Measurements from ENCODE around the gene RINT1.
"Not testable (repeated sequence)": the region's sequence is repeated elsewhere in the genome, so short reads cannot be mapped to it uniquely, and the experiment has no call there.

The RINT1 gene

GRCh38 chr7:105512415-105512814 lies 19.6 kb upstream of the RINT1 start:
- Histone ChIP-seq H3K79me2 (ENCODE audit: insufficient read depth, low read depth) (peaks cover 73% of the 10 kb centered on the region), H3K27ac (peak overlapping the region; percentile 56; the same call in 1 of the 2 replicates), H3K4me3 (IDR thresholded peaks at IDR 0.05; ENCODE audit: insufficient read depth, low read depth, low read length) (no peak overlapping the region), H3K4me2 (peak overlapping the region; percentile 73), H3K36me3 (ENCODE audit: insufficient read depth) (no peaks in the 10 kb centered on the region), H3K27me3 (ENCODE audit: insufficient read depth, low read depth) (no peaks in the 10 kb centered on the region), H3K9ac (peak overlapping the region; percentile 10; the same call in 1 of the 2 replicates), H2AFZ (ENCODE audit: low read depth) (no peak overlapping the region), H3K4me1 (ENCODE audit: low read depth, poor library complexity, severe bottlenecking) (peaks cover 34% of the 10 kb centered on the region), H4K20me1 (ENCODE audit: insufficient read depth) (peaks cover 13% of the 10 kb centered on the region)
- TF ChIP-seq CTCF (conservative IDR thresholded peaks at IDR 0.05; ENCODE audit: low read depth, low read length): no peak

DNA sequence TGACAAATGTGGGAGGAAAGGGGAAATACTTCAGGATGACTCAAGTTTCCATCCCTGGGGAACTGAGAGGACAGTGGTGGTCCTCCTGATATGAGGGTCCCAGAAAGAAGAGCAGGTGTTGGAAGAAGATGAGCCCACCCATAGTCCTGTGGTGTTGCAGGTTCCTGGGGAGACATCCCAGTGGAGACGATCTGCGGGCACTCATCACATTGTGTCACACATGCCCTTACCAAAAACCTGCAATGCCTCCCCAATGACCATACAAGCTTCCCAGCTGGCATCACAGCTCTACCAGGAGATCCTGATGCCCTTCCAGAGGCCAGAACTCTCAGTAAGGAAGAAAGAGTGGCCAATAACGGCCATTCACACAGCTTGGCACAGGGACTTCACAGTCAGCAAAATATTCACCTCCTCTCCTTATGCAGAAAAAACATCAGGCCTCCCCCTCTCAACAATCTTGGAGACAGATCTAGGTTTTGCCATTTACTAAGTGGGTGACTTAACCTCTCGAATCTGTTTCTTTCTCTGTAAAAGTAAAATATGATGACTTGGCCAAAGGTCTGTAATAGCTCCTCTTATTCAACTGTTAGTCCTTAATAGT lies 19.0 kb upstream of the RINT1 start:
- peaks cover 79% of the 10 kb centered on the region for H3K79me2 ChIP-seq (ENCODE audit: insufficient read depth, low read depth)
- H3K27ac ChIP-seq: peak overlapping the region; percentile 56; the same call in 1 of the 2 replicates
- no peaks in the 10 kb centered on the region for H3K36me3 ChIP-seq (ENCODE audit: insufficient read depth)
- H3K4me1 ChIP-seq (ENCODE audit: low read depth, poor library complexity, severe bottlenecking): peaks cover 34% of the 10 kb centered on the region
- H3K9ac ChIP-seq: no peak overlapping the region
- H3K4me2 ChIP-seq: peak overlapping the region; percentile 73
- no peak for TF ChIP-seq CTCF (conservative IDR thresholded peaks at IDR 0.05; ENCODE audit: low read depth, low read length)
- H3K27me3 ChIP-seq (ENCODE audit: insufficient read depth, low read depth): no peaks in the 10 kb centered on the region
- no peak overlapping the region for H2AFZ ChIP-seq (ENCODE audit: low read depth)
- no peak overlapping the region for H3K4me3 ChIP-seq (IDR thresholded peaks at IDR 0.05; ENCODE audit: insufficient read depth, low read depth, low read length)
- H4K20me1 ChIP-seq (ENCODE audit: insufficient read depth): peaks cover 16% of the 10 kb centered on the region

DNA sequence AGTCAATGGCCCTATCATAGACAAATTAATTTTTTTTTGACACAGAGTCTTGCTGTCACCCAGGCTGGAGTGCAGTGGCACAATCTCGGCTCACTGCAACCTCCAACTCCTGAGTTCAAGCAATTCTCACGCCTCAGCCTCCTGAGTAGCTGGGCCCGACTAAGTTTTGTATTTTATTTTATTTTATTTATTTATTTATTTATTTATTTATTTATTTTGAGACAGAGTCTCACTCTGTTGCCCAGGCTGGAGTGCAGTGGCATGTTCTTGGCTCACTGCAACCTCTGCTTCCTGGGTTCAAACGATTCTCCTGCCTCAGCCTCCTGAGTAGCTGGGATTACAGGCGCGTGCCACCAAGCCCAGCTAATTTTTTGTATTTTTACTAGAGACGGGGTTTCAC lies 16.4 kb upstream of the RINT1 start:
- not testable (repeated sequence) for H3K4me3 ChIP-seq (IDR thresholded peaks at IDR 0.05; ENCODE audit: insufficient read depth, low read depth, low read length); H3K27ac ChIP-seq; H3K9ac ChIP-seq; H3K27me3 ChIP-seq (ENCODE audit: insufficient read depth, low read depth); H3K4me2 ChIP-seq; H3K36me3 ChIP-seq (ENCODE audit: insufficient read depth); H2AFZ ChIP-seq (ENCODE audit: low read depth)
- H4K20me1 ChIP-seq (ENCODE audit: insufficient read depth): peaks cover 16% of the 10 kb centered on the region
- peaks cover 78% of the 10 kb centered on the region for H3K79me2 ChIP-seq (ENCODE audit: insufficient read depth, low read depth)
- peaks cover 45% of the 10 kb centered on the region for H3K4me1 ChIP-seq (ENCODE audit: low read depth, poor library complexity, severe bottlenecking)

DNA sequence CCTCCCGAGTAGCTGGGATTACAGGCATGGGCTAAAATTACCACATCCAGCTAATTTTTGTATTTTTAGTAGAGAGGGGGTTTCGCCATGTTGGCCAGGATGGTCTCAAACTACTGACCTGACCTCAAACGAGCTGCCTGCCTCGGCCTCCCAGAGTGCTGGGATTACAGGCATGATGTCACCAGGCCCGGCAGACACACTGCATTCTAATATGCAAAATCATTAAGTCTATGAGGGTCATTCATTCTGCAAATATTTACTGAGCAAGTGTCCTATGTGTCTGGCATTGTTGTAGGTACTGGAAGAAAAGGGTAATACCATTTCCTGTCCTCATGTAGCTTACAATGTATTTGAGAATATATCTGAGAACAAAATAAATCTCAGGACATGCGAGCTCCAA lies 12.6 kb upstream of the RINT1 start:
- Histone ChIP-seq H3K4me3 (IDR thresholded peaks at IDR 0.05; ENCODE audit: insufficient read depth, low read depth, low read length) (no peak overlapping the region), H3K9ac (no peak overlapping the region), H3K27ac (no peak overlapping the region), H3K27me3 (ENCODE audit: insufficient read depth, low read depth) (no peaks in the 10 kb centered on the region), H3K4me2 (no peak overlapping the region), H2AFZ (ENCODE audit: low read depth) (no peak overlapping the region), H3K4me1 (ENCODE audit: low read depth, poor library complexity, severe bottlenecking) (peaks cover 29% of the 10 kb centered on the region), H4K20me1 (ENCODE audit: insufficient read depth) (peaks cover 8% of the 10 kb centered on the region; the same call in 1 of the 2 replicates), H3K79me2 (ENCODE audit: insufficient read depth, low read depth) (peaks cover 68% of the 10 kb centered on the region), H3K36me3 (ENCODE audit: insufficient read depth) (no peaks in the 10 kb centered on the region)
- no peak for TF ChIP-seq CTCF (conservative IDR thresholded peaks at IDR 0.05; ENCODE audit: low read depth, low read length)

- Histone ChIP-seq H3K4me2 (peak overlapping the region; percentile 56), H3K9ac (peak overlapping the region; percentile 93; the same call in 1 of the 2 replicates), H3K79me2 (ENCODE audit: insufficient read depth, low read depth) (peaks cover 59% of the 10 kb centered on the region), H3K4me1 (ENCODE audit: low read depth, poor library complexity, severe bottlenecking) (peaks cover 29% of the 10 kb centered on the region)
- not testable (repeated sequence) for H3K36me3 ChIP-seq (ENCODE audit: insufficient read depth); H4K20me1 ChIP-seq (ENCODE audit: insufficient read depth); H2AFZ ChIP-seq (ENCODE audit: low read depth); H3K27ac ChIP-seq; H3K4me3 ChIP-seq (IDR thresholded peaks at IDR 0.05; ENCODE audit: insufficient read depth, low read depth, low read length); H3K27me3 ChIP-seq (ENCODE audit: insufficient read depth, low read depth)
These were observed 11.4 kb upstream of the RINT1 start for GRCh38 chr7:105520620-105521019.
